ENCODE data around the gene PURA.
A peak's percentile ranks its signal among the peaks of the same experiment; 100 is the strongest.

PURA gene

DNA sequence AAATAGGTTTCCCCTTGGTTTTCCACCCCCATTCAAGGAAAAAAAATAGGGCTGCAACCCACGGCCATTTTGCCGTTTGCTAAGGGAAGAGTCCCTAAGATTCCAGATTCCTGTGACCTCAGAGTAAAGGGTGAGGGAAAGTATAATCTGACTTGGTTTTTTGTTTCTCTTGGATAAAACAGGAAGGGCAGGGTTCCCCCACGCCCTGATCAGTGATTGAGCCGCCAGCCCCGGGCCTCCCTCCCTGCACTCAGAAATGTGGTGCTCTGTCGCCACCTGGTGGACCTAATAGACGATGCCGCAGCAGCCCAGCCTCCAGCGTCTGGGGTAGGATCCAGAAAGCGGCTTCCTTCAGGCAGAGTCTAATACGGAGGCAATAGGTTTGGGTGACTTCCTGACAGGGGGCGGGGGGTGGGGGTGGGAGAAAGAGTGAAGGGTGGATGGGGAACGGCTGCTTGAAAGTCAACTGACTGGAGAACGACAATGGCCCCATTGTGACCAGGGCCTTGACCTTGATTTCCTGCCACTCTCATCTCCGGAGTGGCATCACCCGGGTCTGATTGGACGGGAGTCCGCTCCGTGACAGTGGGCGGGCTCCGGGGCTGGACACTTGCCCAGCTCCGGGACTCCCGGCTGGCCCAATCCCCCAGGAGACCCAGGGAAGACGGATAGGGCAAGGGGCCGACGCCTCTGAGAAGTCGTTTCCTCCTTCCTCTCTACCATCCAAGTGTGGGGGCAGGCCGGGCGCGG lies 43.3 kb downstream of the PURA start:
- Mint-ChIP-seq H3K27ac (peak overlapping the region; percentile 59), H3K36me3 (no peaks in the 10 kb centered on the region), H3K4me3 (peak overlapping the region; percentile 60), H3K27me3 (no peaks in the 10 kb centered on the region), H3K4me1 (peaks cover 11% of the 10 kb centered on the region), H3K9me3 (no peaks in the 10 kb centered on the region)
- ATAC-seq: peak; percentile 97

- H3K36me3 Mint-ChIP-seq: no peaks in the 10 kb centered on the region
- H3K4me1 Mint-ChIP-seq: peaks cover 15% of the 10 kb centered on the region
- no peak overlapping the region for H3K4me3 Mint-ChIP-seq
- no peaks in the 10 kb centered on the region for H3K27me3 Mint-ChIP-seq
- H3K9me3 Mint-ChIP-seq: no peaks in the 10 kb centered on the region
- H3K27ac Mint-ChIP-seq: no peak overlapping the region
- ATAC-seq: no peak
Measured at GRCh38 chr5:140159014-140159927, 45.4 kb downstream of the PURA start.

GRCh38 chr5:140162275-140162674 lies 48.4 kb downstream of the PURA start:
- Mint-ChIP-seq H3K4me3 (no peak overlapping the region), H3K27me3 (no peaks in the 10 kb centered on the region), H3K9me3 (no peaks in the 10 kb centered on the region), H3K27ac (no peak overlapping the region), H3K36me3 (peaks cover 8% of the 10 kb centered on the region), H3K4me1 (peaks cover 15% of the 10 kb centered on the region)
- ATAC-seq: no peak

GRCh38 chr5:140162781-140163180 lies 48.9 kb downstream of the PURA start:
- ATAC-seq: no peak
- Mint-ChIP-seq H3K27ac (no peak overlapping the region), H3K4me1 (peaks cover 16% of the 10 kb centered on the region), H3K9me3 (no peaks in the 10 kb centered on the region), H3K27me3 (no peaks in the 10 kb centered on the region), H3K4me3 (no peak overlapping the region), H3K36me3 (peaks cover 8% of the 10 kb centered on the region)

DNA sequence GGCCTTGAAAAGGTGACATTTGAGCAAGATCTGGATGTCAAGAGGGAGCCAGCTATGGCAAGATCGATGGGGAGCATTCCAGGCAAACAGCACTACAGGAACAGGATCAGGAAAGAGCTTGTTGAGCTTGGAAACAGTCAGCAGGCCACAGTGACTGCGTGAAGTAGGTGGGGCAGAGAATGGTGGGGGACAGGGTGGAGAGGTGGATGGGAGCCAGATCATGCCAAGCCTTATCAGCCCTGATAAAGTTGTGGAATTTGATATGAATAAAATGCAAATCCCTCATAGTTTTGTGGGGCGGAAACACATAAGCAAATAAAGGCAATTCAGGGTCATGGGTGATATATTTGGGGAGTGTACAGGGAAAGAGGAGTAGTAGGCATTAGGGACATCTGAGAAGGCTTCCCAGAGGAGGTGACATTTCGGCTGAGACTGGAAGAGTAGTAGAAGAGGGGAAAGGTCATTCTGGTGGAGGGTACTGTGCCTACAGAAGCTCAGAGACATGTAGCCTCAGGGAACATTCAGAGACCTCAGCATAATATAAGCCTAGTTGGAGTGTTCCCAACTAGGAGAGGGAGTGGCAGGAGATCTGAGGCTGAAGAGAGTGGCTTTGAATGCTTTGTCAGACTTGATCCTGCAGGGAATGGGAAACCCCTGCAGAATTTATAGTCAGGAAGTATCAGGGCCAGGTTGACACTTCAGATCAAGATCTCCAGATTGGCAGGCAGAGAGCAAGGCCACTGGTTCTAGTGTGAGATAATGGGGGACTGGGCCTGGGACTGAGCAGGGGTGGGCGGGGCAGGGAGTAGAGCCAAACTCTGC lies 51.4 kb downstream of the PURA start:
- peaks cover 16% of the 10 kb centered on the region for H3K4me1 Mint-ChIP-seq
- H3K9me3 Mint-ChIP-seq: no peaks in the 10 kb centered on the region
- no peaks in the 10 kb centered on the region for H3K27me3 Mint-ChIP-seq
- H3K27ac Mint-ChIP-seq: no peak overlapping the region
- no peak overlapping the region for H3K4me3 Mint-ChIP-seq
- ATAC-seq: no peak
- peaks cover 8% of the 10 kb centered on the region for H3K36me3 Mint-ChIP-seq

DNA sequence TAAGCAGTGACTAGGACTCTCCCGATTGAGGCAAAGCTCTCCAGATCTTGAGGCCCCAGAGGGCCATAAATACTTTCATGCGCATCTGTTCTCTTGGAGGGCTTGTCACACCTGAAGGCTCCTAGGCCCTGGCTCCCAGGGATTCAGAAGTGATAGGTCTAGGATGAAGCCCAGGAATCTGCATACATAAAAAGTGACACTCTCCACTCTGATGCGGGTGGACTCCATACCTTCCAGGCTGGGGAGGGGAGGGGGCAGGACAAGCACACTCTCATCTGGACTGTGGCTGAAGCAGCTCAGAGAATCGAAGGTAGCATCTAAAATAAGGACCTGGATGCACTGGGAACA lies 52.0 kb downstream of the PURA start:
- no peaks in the 10 kb centered on the region for H3K9me3 Mint-ChIP-seq
- H3K4me1 Mint-ChIP-seq: peaks cover 16% of the 10 kb centered on the region
- no peaks in the 10 kb centered on the region for H3K27me3 Mint-ChIP-seq

DNA sequence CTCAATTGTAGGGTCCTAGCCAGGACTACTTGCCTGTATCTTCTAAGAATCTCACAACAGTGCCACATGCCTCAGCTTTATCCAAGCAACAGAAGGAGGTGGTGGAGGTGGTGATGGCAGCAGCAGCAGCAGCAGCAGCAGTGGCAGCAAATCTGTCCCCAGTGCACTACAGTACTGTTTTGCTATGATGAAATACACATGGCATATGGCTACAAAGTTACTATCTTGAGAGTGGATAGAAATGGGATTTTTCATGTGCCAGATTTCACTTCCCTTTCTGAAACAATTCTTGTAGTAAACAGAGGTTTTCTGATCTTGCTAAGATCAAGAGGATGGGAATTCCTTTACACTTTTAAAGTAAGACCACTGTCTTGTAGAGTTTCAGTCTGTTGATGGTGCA lies 53.0 kb downstream of the PURA start:
- Mint-ChIP-seq H3K9me3 (no peaks in the 10 kb centered on the region), H3K36me3 (peaks cover 8% of the 10 kb centered on the region), H3K4me1 (peaks cover 16% of the 10 kb centered on the region), H3K4me3 (no peak overlapping the region), H3K27ac (no peak overlapping the region), H3K27me3 (no peaks in the 10 kb centered on the region)
- ATAC-seq: peak; percentile 20

More for the DNA sequence above, 52.0 kb downstream of the PURA start:
- Mint-ChIP-seq H3K27ac (no peak overlapping the region), H3K36me3 (peaks cover 8% of the 10 kb centered on the region), H3K4me3 (no peak overlapping the region)
- ATAC-seq: no peak

GRCh38 chr5:140168371-140168770 lies 54.5 kb downstream of the PURA start:
- Mint-ChIP-seq H3K27me3 (no peaks in the 10 kb centered on the region), H3K9me3 (no peaks in the 10 kb centered on the region), H3K4me3 (no peak overlapping the region), H3K27ac (no peak overlapping the region), H3K4me1 (peaks cover 10% of the 10 kb centered on the region), H3K36me3 (peaks cover 8% of the 10 kb centered on the region)
- ATAC-seq: no peak

GRCh38 chr5:140169410-140169809 lies 55.5 kb downstream of the PURA start:
- Mint-ChIP-seq H3K27ac (no peak overlapping the region), H3K36me3 (peaks cover 8% of the 10 kb centered on the region), H3K9me3 (no peaks in the 10 kb centered on the region), H3K27me3 (no peaks in the 10 kb centered on the region), H3K4me1 (peaks cover 16% of the 10 kb centered on the region), H3K4me3 (no peak overlapping the region)
- ATAC-seq: no peak

- Mint-ChIP-seq H3K4me1 (peaks cover 22% of the 10 kb centered on the region), H3K36me3 (no peaks in the 10 kb centered on the region), H3K27ac (no peak overlapping the region), H3K27me3 (no peaks in the 10 kb centered on the region), H3K4me3 (no peak overlapping the region), H3K9me3 (no peaks in the 10 kb centered on the region)
- no peak for ATAC-seq
Measured at GRCh38 chr5:140172483-140172882, 58.6 kb downstream of the PURA start.

DNA sequence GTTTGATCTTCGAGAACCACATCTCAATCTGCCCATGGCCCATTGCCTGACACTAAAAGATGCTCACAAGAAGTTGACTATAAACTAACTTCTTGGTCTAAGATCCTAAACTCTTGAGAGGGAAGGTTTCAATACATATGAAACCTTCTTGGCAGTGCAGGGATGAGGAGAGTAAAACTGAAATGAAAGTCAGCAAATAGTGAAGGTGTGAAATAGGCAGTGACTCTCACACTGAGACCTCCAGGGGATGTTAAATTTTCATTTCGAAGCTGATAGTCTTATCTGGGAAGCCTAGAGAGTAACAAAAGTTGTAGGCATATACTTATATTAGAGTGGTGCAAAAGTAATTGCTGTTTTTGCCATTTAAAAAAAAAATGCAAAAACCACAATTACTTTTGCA lies 60.1 kb downstream of the PURA start:
- no peak for ATAC-seq
- H3K4me1 Mint-ChIP-seq: peaks cover 22% of the 10 kb centered on the region
- H3K36me3 Mint-ChIP-seq: no peaks in the 10 kb centered on the region
- no peaks in the 10 kb centered on the region for H3K27me3 Mint-ChIP-seq
- no peaks in the 10 kb centered on the region for H3K9me3 Mint-ChIP-seq
- peak overlapping the region; percentile 67 for H3K4me3 Mint-ChIP-seq
- peak overlapping the region; percentile 95 for H3K27ac Mint-ChIP-seq

DNA sequence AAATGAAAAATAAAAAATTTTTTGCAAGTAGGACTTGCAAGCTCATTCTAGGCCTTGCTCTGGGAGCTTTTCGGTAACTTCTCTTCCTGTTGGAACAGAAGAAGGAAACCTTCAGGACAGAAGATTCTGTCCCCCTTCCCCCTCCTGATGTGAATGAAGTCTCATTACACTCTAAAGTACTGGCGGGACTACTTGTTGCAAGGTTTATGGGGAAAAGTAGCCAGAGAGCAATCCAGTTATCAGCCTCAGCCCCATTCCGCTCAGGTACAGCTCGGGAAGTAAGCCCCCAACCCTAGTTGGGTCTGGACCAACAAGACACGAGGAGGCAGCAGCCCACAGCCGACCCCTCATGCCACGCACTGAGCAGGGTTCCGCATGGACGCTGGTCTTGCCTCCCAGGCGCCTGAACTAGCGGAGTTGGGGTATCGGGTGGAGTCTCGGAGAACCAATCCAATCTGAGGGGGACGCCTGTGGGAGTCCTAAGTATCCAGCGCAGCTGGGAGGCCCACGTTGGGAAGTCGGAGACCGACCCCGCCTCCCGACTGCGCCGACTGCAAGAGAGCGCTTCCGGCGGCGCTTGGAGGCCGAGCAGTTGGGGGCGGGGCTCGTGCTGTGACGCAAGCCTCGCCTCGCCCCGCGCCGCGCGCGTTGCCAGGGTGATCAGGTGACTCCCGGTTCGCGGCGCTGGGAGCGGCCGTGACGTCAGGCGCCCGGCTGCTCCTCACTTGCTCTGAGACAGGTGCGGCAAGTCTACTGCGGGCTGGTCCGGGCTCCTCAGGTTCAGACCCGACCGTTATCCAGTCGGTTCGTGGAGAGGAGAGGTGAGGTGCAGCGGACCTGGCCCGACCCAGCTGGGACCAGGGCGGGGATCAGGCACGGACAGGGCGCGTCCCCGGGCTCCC lies 60.8 kb downstream of the PURA start, which contains the start of gene CYSTM1:
Gene CYSTM1, plus strand, starts transcription at position 724 of the 902 bp plus-strand sequence. CDS start 19,278 bp downstream, outside the sequence.
- H3K27ac Mint-ChIP-seq: peak within 1 kb of the TSS; percentile 95
- peak within 1 kb of the TSS; percentile 82 for H3K4me3 Mint-ChIP-seq
- H3K36me3 Mint-ChIP-seq: no peaks in the 10 kb centered on the region
- peaks cover 22% of the 10 kb centered on the region for H3K4me1 Mint-ChIP-seq
- no peaks in the 10 kb centered on the region for H3K9me3 Mint-ChIP-seq
- H3K27me3 Mint-ChIP-seq: no peaks in the 10 kb centered on the region
- ATAC-seq: peak; percentile 97

Measured in stimulated activated memory B cell treated with anti-CD40 and anti-IgM and Interleukin-4, amounts not matched to agents 10 μg/mL and 1 μg/mL and 100 μg/mL, for 72 hours (primary cell).